HepG2 (cell line): ENCODE measurements around the gene IGSF21.

Experiments
- AGO2 ChIP-seq: fragments of 200-400 bp; formaldehyde crosslinking; optimal IDR thresholded peaks from 2 replicates; pipeline ENCODE3; 2017; ENCODE audit warnings: mild to moderate bottlenecking, low read depth, low read length, moderate library complexity
- ARID2 ChIP-seq: sonication (generic); formaldehyde crosslinking; IDR thresholded peaks from 2 replicates; pipeline ENCODE4 v1.8.1; 2022; ENCODE audit warnings: mild to moderate bottlenecking, missing genetic modification reagents, borderline replicate concordance
- HOXA5 ChIP-seq: sonication (generic); formaldehyde crosslinking; IDR thresholded peaks from 2 replicates; pipeline ENCODE4 v1.4.0; 2020; ENCODE audit warnings: missing genetic modification reagents
- JUN ChIP-seq: sonication (generic); formaldehyde crosslinking; IDR thresholded peaks from 2 replicates; pipeline ENCODE4 v1.4.0; 2020; ENCODE audit warnings: mild to moderate bottlenecking, missing genetic modification reagents
- MYC ChIP-seq: sonication (generic); formaldehyde crosslinking; IDR thresholded peaks from 2 replicates; pipeline ENCODE4 v1.9.0; 2021; ENCODE audit warnings: missing genetic modification reagents, borderline replicate concordance
- NFAT5 ChIP-seq: sonication (generic); formaldehyde crosslinking; IDR thresholded peaks from 2 replicates; pipeline ENCODE4 v1.4.0; 2020; ENCODE audit warnings: missing genetic modification reagents
- POLR2A ChIP-seq, 2 experiments: IDR thresholded peaks; 2 replicates each; pipeline ENCODE4 v1.6.1; 2011; ENCODE audit warnings: low read depth in 2 of 2, low read length in 2 of 2, mild to moderate bottlenecking in 1 of 2, moderate library complexity in 1 of 2; ENCODE audit not compliant: insufficient read depth in 1 of 2
- RAD21 ChIP-seq: fragments of 450-650 bp; formaldehyde crosslinking; IDR thresholded peaks from 2 replicates; pipeline ENCODE4 v1.5.0; 2020; ENCODE audit warnings: mild to moderate bottlenecking
- THYN1 ChIP-seq: sonication (generic); formaldehyde crosslinking; IDR thresholded peaks from 2 replicates; pipeline ENCODE4 v1.8.1; 2023; ENCODE audit warnings: low read depth, mild to moderate bottlenecking, moderate library complexity, missing genetic modification reagents, borderline replicate concordance
- ZNF101 ChIP-seq: sonication (generic); formaldehyde crosslinking; IDR thresholded peaks from 2 replicates; pipeline ENCODE4 v1.4.0; 2020; ENCODE audit warnings: mild to moderate bottlenecking, low read depth, missing genetic modification reagents, borderline replicate concordance
- ZNF274 ChIP-seq: sonication (generic); formaldehyde crosslinking; IDR thresholded peaks from 2 replicates; pipeline ENCODE4 v1.5.1; 2020; ENCODE audit warnings: mild to moderate bottlenecking, missing genetic modification reagents
- TF ChIP-seq, protein P1 (sequence below): sonication (generic); formaldehyde crosslinking; IDR thresholded peaks from 2 replicates; pipeline ENCODE4 v1.5.0; 2020; ENCODE audit warnings: mild to moderate bottlenecking, missing genetic modification reagents, moderate library complexity
- TF ChIP-seq, protein P2 (sequence below): sonication (generic); formaldehyde crosslinking; IDR thresholded peaks from 2 replicates; pipeline ENCODE4 v1.8.0; 2022; ENCODE audit warnings: low read depth, missing genetic modification reagents
- TF ChIP-seq, protein P3 (sequence below): sonication (generic); formaldehyde crosslinking; IDR thresholded peaks from 2 replicates; pipeline ENCODE4 v1.4.0; 2020; ENCODE audit warnings: low read depth, mild to moderate bottlenecking, missing genetic modification reagents

- TF ChIP-seq ARID2 (CRISPR knock-in tag) (no peak), ZNF101 (CRISPR knock-in tag) (no peak), POLR2A (IDR thresholded peaks at IDR 0.05; ENCODE audit: insufficient read depth in 1 of 2, low read depth in 2 of 2, low read length in 2 of 2) (no peak), THYN1 (CRISPR knock-in tag) (no peak), AGO2 (no peak), JUN (no peak), HOXA5 (no peak), NFAT5 (CRISPR knock-in tag) (no peak), MYC (CRISPR knock-in tag) (no peak), ZNF274 (CRISPR knock-in tag) (no peak), RAD21 (CRISPR knock-in tag) (no peak)
- TF ChIP-seq, protein P1, sequence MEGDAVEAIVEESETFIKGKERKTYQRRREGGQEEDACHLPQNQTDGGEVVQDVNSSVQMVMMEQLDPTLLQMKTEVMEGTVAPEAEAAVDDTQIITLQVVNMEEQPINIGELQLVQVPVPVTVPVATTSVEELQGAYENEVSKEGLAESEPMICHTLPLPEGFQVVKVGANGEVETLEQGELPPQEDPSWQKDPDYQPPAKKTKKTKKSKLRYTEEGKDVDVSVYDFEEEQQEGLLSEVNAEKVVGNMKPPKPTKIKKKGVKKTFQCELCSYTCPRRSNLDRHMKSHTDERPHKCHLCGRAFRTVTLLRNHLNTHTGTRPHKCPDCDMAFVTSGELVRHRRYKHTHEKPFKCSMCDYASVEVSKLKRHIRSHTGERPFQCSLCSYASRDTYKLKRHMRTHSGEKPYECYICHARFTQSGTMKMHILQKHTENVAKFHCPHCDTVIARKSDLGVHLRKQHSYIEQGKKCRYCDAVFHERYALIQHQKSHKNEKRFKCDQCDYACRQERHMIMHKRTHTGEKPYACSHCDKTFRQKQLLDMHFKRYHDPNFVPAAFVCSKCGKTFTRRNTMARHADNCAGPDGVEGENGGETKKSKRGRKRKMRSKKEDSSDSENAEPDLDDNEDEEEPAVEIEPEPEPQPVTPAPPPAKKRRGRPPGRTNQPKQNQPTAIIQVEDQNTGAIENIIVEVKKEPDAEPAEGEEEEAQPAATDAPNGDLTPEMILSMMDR (CRISPR knock-in tag) = no peak
- TF ChIP-seq, protein P2, sequence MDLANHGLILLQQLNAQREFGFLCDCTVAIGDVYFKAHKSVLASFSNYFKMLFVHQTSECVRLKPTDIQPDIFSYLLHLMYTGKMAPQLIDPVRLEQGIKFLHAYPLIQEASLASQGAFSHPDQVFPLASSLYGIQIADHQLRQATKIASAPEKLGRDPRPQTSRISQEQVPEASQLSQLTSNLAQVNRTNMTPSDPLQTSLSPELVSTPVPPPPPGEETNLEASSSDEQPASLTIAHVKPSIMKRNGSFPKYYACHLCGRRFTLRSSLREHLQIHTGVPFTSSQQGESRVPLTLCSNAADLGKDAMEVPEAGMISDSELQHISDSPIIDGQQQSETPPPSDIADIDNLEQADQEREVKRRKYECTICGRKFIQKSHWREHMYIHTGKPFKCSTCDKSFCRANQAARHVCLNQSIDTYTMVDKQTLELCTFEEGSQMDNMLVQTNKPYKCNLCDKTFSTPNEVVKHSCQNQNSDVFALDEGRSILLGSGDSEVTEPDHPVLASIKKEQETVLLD = no peak
- TF ChIP-seq, protein P3, sequence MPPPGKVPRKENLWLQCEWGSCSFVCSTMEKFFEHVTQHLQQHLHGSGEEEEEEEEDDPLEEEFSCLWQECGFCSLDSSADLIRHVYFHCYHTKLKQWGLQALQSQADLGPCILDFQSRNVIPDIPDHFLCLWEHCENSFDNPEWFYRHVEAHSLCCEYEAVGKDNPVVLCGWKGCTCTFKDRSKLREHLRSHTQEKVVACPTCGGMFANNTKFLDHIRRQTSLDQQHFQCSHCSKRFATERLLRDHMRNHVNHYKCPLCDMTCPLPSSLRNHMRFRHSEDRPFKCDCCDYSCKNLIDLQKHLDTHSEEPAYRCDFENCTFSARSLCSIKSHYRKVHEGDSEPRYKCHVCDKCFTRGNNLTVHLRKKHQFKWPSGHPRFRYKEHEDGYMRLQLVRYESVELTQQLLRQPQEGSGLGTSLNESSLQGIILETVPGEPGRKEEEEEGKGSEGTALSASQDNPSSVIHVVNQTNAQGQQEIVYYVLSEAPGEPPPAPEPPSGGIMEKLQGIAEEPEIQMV (CRISPR knock-in tag) = no peak
These were observed 233.2 kb downstream of the IGSF21 start for GRCh38 chr1:18340787-18341186.
